H7 (cell line): ENCODE data around the gene CHFR. TPM values are rescaled to one million over a fixed set of nuclear protein-coding genes. Genes with fewer than 3 reads are reported as not detected.
A peak's percentile ranks its signal among the peaks of the same experiment; 100 is the strongest.
"Not testable (repeated sequence)": the region's sequence is repeated elsewhere in the genome, so short reads cannot be mapped to it uniquely, and the experiment has no call there.

ENCODE experiments used
- DNase-seq: peaks from one replicate; pipeline ENCODE4 v3.0.0; 2012
- H3K27me3 ChIP-seq: 2 replicates; pipeline ENCODE4 v1.6.0; 2011; ENCODE audit warnings: mild to moderate bottlenecking, low read length; ENCODE audit not compliant: control insufficient read depth, insufficient read depth
- H3K36me3 ChIP-seq: replicated peaks from 2 replicates; pipeline ENCODE4 v1.5.1; 2011; ENCODE audit warnings: low read length; ENCODE audit not compliant: control insufficient read depth, insufficient read depth
- H3K4me3 ChIP-seq: 2 replicates; pipeline ENCODE4 v1.5.1; 2011; ENCODE audit warnings: low read depth, mild to moderate bottlenecking, control low read depth, low read length, moderate library complexity; ENCODE audit not compliant: insufficient read depth
- total RNA-seq: library from RNA; depleted of rRNA; stranded (reverse); fragments of >200 nt; shearing (Covaris generic); gene quantifications from 2 replicates; pipeline ENCODE4 v1.2.3, GENCODE V29; 2014

The CHFR gene
- total RNA-seq, 1 experiment from 2014 or later = 68.6 TPM

DNA sequence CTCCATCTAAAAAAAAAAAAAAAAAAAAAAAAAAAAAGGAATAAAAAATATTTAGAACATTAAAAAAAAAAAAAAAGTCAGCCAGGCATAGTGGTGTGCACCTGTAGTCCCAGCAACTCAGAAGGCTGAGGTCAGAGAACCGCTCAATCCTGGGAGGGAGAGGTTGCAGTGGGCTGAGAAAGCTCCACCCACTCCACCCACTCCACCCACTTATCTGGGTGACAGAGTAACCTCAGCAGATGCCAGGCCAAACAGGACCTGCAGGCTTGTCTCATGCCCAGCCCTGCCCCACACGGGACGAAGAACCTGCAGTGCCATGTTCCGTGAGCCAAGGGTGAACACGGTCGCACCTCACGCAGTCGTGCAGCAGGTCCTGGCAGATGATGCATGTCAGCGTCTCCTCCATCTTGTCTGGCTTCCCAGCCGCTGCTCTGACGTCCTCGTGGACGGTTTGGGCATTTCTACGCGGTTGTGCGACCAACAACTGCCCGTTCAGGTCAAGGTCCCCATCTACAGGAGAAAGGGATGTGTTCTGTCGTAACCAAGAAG is 28.6 kb downstream of the CHFR start:
- Histone ChIP-seq H3K27me3 (no peaks in the 10 kb centered on the region), H3K4me3 (no peak overlapping the region), H3K36me3 (peaks cover 18% of the 10 kb centered on the region)
- no peak for DNase-seq

GRCh38 chr12:132857019-132857418 is 30.4 kb downstream of the CHFR start:
- not testable (repeated sequence) for DNase-seq, H3K4me3 ChIP-seq, H3K27me3 ChIP-seq
- H3K36me3 ChIP-seq = peaks cover 19% of the 10 kb centered on the region

- no peak for DNase-seq
- no peak overlapping the region for H3K4me3 ChIP-seq
- no peaks in the 10 kb centered on the region for H3K27me3 ChIP-seq
- peaks cover 18% of the 10 kb centered on the region for H3K36me3 ChIP-seq
Observed at GRCh38 chr12:132856581-132856980, 30.8 kb downstream of the CHFR start.

GRCh38 chr12:132855211-132855610 is 32.2 kb downstream of the CHFR start:
- not testable (repeated sequence) for DNase-seq, H3K27me3 ChIP-seq, H3K4me3 ChIP-seq
- H3K36me3 ChIP-seq = peaks cover 18% of the 10 kb centered on the region

- H3K27me3 ChIP-seq = no peaks in the 10 kb centered on the region
- H3K4me3 ChIP-seq = no peak overlapping the region
- peaks cover 16% of the 10 kb centered on the region for H3K36me3 ChIP-seq
- DNase-seq = no peak
Observed at GRCh38 chr12:132853285-132854092, 33.9 kb downstream of the CHFR start.

DNA sequence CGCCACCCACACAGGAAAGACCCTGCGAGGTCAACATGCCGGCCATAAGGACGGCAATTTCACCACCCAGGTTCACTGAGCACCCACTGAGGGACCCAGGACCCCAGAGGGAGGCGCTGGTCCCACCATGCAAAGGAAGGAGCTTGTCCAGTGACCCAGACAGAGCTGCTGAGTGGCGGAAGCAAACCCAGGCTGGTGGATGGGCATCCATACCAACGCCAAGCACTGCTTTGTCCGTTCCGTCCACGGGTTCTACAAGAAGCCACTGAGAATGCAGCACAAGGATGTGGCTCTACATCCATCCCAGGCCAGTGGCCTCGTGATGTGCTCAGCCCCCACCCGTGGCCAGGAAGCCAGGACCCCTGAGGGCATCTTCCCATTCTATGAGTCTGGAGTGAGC is 34.9 kb downstream of the CHFR start:
- Histone ChIP-seq H3K4me3 (no peak overlapping the region), H3K27me3 (no peaks in the 10 kb centered on the region), H3K36me3 (peaks cover 13% of the 10 kb centered on the region)
- DNase-seq = no peak

DNA sequence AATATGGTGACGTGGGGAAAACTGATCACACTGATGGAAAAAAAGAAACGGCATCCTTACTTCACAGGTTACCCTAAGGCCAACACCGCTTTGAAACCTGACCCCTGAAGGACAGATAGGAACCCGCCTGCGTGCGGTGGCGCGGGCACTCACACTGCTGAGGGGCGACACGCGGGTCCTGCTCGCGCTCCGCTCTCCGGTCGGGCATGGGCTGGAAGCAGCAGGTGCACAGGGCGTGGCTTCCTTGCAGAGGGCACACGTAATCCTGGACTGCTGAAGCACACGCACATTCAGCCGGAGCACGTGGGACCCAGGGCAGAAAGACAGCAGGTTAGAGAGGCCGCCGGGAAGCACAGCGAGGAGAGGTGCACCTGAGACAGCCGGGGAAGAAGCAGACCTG is 35.9 kb downstream of the CHFR start:
- DNase-seq = no peak
- Histone ChIP-seq H3K27me3 (no peaks in the 10 kb centered on the region), H3K36me3 (peaks cover 11% of the 10 kb centered on the region)

DNA sequence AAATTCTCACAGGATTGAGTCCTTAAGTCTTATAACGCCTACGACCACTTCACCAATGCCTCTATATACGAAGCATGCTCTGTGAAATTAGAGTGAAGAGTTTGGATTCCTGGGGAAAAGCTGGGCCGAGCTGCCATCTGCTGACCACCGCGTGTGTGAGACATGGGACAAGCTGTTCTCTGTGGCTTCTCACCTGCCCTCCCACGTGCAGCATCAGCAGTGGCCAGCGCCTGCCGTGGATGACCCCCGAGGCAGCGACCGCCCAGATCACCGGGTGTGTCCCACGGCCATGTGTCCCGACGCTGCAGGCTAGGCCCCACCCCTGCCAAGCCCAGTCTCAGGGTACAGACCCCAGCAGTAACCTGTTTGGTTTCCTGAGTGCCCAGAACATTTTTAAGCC is 37.1 kb downstream of the CHFR start:
- no peak for DNase-seq
- Histone ChIP-seq H3K36me3 (peaks cover 9% of the 10 kb centered on the region), H3K27me3 (no peaks in the 10 kb centered on the region), H3K4me3 (no peak overlapping the region)

More for the DNA sequence above, 35.9 kb downstream of the CHFR start:
- no peak overlapping the region for H3K4me3 ChIP-seq

GRCh38 chr12:132848521-132848920 is 38.9 kb downstream of the CHFR start:
- DNase-seq = no peak
- Histone ChIP-seq H3K27me3 (no peaks in the 10 kb centered on the region), H3K36me3 (peaks cover 7% of the 10 kb centered on the region), H3K4me3 (no peak overlapping the region)

DNA sequence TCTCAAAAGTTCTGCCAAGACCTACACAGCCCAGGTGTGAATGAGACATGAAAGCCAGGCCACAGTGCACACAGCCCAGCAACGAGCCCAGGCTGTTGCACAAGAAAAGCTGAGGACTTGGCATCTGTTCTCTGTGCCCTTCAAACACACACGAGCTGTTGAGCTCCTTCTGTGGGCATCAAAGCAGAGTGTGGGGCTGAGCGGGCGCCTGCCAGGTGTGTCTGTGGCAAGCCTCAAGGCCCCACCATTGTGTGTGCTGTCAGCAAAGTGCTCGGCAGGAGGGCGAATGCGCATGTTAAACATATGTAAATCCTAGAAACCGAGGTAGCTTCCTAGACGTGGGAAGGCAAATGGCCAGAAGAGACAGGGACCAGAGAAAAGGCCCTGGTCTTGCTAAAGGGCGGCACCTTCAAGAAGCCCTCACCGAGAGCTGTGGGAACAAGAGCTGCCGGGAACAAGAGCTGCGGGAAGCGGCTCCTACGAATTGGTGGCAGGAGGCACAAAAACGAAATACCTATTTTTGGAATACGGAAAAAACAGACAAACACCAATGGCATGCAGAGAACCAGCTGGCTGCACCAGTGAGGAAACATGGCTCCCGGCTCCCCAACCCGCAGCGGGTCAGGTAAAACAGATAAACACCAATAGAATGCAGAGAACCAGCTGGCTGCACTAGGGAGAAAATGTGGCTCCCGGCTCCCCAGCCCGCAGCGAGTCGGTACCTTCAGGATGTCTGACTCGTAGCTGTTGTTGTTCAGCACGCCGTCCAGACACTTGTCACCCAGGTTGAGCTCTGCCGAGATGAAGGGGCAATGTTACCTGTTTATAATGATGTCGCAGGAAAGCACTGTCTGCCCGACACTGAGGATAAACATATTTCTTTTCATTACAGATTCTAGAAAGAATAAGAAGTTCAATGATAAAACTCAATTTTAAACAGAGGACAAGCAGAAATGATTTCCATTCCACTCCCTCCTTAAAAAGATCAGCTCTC is 39.7 kb downstream of the CHFR start:
- peaks cover 8% of the 10 kb centered on the region for H3K36me3 ChIP-seq
- no peak overlapping the region for H3K4me3 ChIP-seq
- H3K27me3 ChIP-seq = no peaks in the 10 kb centered on the region
- DNase-seq = peak; percentile 90

DNA sequence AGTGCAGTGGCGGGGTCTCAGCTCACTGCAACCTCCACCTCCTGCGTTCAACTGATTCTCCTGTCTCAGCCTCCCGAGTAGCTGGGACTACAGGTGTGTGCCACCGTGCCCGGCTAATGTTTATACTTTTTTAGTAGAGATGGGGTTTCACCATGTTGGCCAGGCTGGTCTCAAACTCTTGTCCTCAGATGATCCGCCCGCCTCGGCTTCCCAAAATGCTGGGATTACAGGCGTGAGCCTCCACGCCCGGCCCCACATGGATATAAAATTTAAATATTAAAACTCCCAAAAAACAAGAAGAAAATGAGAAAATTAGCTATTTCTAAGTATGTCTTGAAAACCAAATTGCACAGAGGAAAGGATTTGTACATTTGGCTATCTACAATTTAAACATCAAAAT is 42.7 kb downstream of the CHFR start:
- H3K4me3 ChIP-seq, DNase-seq, H3K27me3 ChIP-seq, H3K36me3 ChIP-seq: not testable (repeated sequence)

DNA sequence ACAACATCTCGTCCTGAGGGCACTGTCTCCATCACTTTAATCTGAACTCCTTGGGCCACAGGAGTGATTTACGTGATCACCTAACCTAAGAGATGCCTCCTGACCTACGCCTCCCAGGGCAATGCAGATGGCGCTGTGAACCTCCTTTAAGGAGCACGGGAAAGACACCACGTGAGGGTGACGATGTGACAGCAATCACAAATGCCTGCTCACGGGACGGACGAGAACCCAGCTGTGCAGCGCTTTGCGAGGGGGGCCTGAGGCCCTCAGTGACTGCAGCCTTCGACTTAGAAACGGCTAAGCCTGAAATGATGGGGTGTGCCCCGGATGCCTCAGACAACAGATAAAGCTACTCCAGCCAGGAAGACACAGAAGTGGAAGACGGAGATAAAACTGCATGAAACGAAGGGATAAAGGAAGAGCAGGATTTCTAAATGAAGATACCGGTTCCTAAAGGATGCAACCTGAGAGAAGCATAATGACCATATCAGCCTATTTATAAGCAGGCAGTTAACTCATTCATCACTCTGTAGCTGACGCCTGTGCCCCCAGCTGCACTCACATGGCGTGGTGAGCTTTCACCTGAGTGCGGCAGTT is 44.9 kb downstream of the CHFR start:
- no peak for DNase-seq
- H3K4me3 ChIP-seq = no peak overlapping the region

DNA sequence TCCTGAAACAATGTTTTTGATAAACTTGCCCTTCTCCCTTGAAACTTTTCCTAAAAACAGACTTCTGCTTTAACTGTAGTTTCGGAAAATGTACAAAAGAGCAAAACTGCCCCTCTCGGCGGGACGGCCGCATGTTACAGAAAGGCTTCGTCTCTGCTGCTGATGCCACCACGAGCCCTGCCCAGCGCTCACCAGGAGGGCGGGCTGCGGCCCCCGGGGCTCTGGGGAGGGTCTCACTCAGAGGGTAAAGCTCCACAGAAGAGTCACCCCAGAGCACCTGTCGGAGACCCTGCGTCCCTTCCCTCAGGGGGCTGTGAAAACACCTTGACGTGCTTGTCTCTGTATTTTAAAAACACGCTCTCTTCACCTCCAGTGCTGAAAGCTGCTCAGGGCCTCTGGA is 46.3 kb downstream of the CHFR start:
- H3K27me3 ChIP-seq = no peaks in the 10 kb centered on the region
- peaks cover 7% of the 10 kb centered on the region for H3K36me3 ChIP-seq
- no peak for DNase-seq
- no peak overlapping the region for H3K4me3 ChIP-seq

More for the DNA sequence above, 44.9 kb downstream of the CHFR start:
- Histone ChIP-seq H3K27me3 (no peaks in the 10 kb centered on the region), H3K36me3 (peaks cover 7% of the 10 kb centered on the region)

DNA sequence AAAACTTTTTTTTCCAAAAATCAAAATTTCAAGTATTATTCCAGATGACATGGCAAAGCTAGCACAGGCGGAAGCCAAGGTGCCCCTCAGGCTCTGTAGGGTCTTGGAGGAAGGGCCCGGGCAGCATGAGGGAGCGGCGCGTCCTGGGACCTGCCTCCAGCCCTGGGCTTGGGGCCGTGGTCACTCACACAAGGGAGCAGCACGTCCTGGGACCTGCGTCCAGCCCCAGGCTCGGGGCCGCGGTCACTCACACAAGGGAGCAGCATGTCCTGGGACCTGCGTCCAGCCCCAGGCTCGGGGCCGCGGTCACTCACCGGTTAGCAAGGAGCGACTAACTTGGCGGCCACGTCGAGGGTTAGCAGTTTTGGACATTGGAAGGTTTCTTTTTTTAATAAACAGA is 46.9 kb downstream of the CHFR start:
- no peak for DNase-seq
- H3K36me3 ChIP-seq = peaks cover 5% of the 10 kb centered on the region
- H3K4me3 ChIP-seq = no peak overlapping the region

More for the DNA sequence above, 46.9 kb downstream of the CHFR start:
- no peaks in the 10 kb centered on the region for H3K27me3 ChIP-seq
